Measurements from ENCODE around the gene ABCC8.

DNA sequence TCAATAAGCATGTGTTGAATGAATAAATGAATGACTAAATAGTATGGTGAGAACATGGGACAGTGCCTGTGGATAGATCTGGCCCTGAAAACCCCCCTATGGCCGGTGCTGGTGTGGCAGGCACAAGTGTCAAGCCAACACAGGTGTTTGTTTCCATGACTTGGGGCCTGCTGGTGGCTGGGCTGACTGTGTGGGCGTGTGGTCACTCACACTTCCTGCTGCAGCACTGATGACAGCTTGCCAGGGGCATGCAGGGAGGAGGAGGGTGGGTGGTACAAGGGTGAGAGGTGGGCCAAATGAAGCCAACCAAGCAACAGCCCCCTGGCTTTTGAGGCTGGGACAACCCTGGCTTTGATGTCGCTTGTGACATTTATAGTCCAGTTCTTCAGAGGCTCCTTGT lies 30.3 kb upstream of the ABCC8 start:
- no peak for TF ChIP-seq CTCF (IDR thresholded peaks at IDR 0.05; ENCODE audit: poor library complexity)
- no peak for TF ChIP-seq EZH2 (IDR thresholded peaks at IDR 0.05; ENCODE audit: borderline replicate concordance)

All from hepatocyte (in vitro differentiated cells).